HL-60/S4 (cell line): ENCODE data around the gene EPB41L3.
"Not testable (repeated sequence)": the region's sequence is repeated elsewhere in the genome, so short reads cannot be mapped to it uniquely, and the experiment has no call there.

Experiments used
- in situ Hi-C: fragments of 300-500 bp; cut with MboI; formaldehyde crosslinking; loops from 2 replicates; pipeline ENCODE4 v1.14.3; 2022; ENCODE audit warnings: low sequenced_read_pairs

Gene EPB41L3

DNA sequence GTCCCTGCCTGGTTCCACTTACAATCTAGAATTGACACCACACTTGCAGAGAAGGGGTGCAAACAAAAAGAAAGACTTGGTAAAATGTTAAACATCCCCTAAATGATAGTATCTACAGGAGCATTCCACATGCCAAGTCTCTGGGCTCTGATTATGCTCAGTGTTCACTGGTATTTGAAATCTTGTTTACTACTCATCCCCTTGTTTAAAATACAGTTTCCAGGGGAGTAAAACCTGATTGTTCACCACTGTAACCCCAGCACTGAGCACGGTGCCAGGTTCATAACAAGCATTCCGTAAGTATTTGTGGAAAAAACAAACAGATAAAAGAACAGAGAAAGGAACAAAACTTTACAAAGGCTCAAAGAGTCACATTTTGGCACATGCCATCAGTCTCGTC is 11.7 kb downstream of the EPB41L3 start:
- in situ Hi-C loops = no loop called here

DNA sequence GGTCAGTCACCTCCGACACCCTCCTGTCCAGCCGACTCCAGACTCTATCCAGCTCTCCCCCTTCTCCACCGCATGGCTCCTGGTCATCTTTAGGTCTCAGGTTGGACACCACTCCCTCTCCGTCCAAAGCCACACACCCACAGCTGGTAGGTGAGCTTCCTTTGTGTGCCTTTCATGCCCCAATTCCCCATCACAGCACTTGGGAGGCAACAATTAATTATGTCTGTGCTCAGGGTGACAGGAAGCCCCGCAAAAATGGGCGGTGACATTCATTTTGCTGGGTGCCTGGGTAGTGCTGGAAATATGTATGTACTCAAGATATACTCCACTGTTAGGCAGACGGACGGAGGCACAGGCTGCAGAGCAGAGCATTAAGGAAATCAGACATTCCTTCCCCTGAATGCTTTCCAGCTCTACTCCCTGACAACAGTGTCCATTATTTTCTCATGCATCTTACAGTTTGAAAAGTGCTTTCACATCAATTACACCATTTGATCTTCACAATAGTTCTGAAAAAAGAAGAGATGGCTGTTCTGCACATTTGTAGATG is 13.1 kb downstream of the EPB41L3 start:
- in situ Hi-C loops = no loop called here

DNA sequence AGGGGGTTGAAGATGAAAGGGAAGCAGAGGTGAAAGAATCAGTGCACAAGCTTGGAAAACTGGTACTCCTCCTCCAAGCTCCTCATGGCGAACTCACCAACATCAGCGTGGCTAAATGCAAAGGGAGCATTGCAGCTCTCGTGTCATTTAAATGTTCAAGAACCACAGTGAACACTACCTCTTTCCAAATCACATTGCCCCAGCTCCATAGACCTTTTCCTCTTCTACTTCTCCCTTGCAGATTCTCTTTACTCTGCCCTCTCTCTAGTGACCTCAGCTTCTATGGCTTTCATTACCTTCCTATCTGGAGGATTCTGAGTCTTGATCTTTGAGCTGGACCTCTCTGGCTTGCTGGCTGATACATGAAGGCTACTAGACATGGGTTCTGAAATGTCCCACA is 14.3 kb downstream of the EPB41L3 start:
- in situ Hi-C loops = no loop called here

DNA sequence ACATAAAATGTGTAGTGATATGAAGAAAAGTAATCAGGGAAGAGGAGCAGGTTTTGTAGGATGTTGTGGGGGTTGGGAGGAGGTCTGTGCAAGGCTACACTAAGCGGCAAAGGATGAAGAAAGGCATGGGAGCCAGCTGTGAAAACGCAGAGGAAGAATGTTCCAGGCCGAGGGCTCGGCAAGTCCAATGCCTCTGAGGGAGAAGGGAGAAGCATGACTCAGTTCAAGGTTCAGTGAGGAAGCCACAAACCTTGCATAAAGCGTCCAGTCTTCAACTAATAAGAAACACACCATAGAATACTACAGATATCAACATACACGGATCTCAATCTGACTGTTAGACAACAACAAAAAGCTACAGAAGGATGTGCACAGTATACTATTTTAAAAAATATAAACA is 16.2 kb downstream of the EPB41L3 start:
- in situ Hi-C loops = no loop called here

DNA sequence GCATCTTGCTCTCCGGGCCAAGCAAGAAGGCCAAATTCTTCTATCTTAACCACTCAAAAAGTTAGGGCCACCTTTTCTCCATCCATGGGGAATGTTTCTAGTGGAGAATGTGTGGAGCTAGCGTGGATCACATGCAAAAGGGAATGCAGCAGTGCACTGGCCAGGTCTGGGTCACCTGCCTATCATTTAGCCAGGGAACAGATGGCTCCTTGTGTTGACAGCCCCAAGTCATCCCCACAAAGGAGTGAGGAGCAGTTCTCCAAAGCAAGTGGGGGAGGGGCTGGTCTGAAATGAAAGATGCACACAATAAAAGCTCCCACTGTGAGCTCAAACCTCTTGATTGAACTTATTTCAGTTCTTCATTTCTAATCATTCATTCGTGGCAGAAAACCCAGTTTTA is 19.1 kb downstream of the EPB41L3 start:
- in situ Hi-C loops = no loop called here

DNA sequence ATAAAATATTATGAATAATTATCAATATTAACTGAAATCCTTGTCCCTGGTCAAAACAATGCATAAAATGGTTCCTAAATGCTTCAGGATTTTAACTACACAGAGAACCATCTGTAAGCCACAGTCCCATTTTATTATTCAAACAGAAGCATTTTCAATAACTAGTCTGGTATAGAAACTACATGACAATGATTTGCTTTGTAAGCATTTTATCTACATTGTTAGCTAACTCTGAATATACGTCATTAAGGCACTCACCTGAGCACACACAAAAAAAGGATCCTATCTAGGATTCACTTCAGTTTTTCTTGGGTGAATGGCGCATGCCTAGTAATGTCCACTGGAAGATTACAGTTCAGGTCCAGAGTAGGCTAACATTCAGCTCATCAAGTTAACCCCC is 22.8 kb downstream of the EPB41L3 start:
- in situ Hi-C loops = no loop called here

DNA sequence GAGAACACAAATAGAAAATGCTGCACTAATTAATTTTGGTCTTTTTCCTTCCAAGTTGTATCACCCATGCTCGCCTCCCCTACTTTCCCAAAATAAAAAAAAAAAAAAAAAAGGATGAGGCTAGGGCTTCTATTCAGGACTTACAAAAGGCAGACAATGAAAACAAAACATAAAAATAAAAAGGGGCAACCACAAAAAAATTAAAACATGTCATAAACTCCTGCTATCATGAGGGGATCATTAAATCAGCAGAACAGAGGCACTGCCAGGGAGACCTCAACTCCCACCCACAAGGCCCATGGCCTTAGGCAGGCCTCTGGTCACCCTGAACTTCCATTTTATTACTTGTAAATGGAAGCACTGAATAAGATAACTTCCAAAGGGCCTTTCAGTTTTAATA is 23.3 kb downstream of the EPB41L3 start:
- in situ Hi-C loops = no loop called here

DNA sequence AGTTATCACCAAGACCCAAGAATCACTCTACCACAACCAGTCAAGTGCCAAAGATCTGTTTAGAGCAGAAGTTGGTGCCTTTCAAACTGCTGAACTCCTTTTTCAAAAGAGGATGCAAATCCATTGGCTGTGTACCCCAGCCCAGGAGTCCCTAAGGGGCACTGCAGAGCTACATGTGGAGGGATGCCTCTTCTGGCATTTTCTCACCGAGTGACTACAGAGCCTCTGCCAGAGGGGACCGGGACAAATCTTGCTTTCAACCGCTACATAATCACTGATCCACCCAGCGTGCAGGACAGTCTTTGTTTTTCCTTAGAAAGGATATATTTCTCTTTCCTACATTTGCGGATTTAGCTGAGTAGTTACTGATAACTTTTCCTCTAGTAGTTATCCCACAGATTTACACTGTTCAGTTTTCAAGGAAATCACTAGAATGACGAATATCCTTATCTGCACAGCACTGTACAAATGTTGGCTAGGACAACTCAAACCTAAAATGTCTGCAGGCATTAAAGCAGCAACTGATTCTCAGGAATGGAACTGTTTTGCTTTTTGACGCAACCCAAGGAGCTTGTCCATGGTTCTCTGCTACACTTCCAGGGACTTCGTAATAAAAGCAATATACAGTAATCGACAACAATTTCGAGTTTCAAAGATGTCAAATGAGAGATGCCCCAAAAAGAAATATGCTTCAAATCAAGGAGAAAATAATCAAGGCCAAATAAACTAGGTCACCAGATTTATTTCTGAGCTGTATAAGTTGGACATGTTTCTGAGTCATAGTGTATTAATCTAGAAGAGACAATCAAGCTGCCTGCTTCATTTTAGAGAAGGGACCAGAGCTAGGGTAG is 24.1 kb downstream of the EPB41L3 start:
- in situ Hi-C loops = no loop called here

DNA sequence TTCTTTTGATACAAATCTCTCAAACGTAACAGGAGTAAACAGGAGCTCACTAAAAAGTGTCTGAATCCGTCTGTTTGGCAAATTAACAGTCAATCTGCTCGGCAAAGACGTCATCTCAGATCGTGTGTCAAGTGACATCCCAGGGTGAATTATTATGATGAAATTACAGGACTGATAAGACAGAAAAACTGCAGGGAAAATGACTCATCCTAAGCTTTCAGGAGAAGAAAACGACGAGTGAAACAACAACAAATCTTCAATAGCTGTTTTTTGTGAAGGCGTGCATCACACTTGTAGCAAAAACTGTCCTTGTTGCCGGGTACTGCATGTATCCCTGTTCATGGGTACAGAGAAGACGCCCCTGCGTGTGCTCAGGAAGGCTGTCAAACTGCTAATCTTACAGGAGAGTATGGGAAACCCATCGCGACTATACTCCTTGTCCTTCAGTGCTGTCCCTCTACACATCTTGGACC is 24.9 kb downstream of the EPB41L3 start:
- in situ Hi-C loops = no loop called here

DNA sequence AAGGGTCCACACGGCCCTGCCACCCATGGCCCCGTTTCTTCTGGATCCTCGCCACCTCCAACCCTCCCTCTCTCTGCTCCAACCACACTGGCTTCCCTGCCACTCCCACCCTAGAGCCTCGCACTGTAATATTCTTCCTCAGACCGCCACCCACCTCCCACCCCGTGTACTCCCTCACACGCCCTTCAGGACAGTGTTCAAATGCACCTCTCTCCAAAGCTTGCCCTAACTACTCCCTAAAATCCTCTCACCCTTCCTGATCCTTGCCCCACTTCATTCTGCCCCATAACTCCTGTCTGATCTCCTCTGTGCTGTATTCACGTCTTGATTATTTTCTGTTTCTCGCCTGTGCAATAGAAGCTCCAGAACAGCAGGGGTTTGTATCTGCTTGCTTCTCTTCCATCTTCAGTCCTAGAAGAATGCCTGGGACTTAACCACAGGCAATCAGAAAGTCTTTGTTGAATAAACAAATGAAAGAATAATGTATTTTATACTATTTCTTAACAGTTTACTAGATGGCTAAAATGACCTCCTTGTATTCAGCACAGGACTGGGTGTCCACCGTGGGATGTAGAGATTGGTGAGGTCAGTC is 25.5 kb downstream of the EPB41L3 start:
- in situ Hi-C loops = no loop called here

DNA sequence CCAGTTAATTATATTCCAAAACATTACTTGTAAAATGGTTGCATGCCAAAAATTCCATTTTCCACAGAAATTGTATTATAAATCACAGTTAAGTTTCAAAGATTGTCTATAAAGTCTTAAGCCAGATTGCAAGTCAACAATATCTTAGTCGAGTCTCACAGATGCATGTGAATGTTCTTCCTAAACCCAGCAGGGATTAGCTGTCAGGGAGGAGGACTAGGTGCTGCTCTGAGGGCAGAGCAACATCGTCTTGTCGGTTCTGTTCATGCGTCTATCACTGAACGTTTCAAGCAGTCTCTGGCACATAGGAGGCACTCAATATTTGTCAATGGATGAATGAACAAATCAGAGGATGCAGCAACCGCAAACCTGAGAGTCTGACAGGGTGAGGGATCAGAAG is 27.0 kb downstream of the EPB41L3 start:
- in situ Hi-C loops = no loop called here

DNA sequence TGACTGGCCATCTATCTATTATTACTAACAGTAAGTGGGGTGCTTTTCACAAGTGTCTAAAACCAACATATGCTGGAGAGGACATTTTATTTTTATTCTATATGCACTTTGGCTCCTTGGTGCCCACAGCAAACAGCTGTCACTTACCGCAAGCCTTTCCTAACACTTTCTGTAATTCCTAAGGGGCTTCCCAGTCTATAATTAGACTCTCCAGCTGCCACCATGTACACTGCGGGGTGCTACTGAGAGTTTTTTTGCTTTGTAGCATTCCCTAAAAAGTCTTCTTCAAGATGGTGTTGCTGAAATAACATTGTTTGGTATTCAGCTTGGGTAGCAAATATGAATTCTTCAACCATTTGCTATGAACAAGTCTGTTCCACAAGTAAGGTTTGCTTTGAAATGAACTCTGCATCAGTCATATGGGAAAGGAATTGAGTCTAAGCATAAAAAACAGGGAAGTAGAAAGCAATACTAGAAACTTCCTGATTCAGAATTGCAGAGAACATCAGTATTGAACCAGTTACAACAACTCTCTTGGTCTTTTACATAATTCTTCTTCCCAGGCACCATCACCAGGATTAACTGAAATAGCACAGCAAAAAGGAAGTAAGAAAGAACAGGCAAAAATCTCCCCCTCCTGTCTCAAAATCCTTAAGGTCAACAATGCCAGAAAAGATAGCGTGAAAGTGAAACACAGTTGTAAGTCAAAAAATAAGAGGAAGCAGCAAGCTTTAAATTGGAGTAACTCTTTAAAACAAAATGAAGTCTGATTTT is 28.6 kb downstream of the EPB41L3 start:
- in situ Hi-C loops = no loop called here

DNA sequence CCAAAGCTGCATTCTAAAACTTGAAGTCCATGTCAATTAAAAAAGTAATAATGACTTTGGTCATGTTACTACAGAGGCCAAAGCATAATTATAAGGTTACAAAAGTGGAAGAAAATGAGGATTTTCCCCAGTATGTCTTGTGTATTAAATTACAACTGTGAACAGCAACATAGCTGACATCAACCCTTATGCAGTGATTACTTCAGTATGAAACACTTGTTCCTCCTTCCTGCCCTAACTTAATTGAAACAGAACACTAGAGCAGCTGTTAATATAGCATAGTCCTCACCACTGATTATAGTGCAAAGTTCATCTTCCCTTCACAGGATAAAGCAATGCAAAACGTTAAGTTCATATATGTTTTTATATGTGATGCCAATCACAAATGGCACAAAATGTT is 29.9 kb downstream of the EPB41L3 start:
- in situ Hi-C loops = no loop called here

DNA sequence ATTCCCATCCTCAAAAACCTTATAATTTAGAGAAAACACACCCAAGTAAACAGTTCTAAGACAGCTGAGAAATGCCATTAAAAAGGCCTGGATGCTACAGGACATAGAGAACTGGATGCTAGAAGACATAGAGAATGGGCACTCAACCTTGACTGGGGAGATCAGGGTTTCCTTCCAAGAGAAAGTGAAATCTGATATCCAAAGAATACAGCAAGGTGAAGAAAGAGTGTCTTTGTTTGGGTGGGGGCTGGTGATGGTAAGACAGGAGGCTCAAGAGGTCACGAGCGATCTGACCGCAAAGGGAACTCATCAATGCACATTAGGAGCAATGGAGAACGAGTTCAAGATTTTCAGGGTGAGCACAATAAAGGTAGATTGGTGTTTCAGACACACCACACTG is 31.6 kb downstream of the EPB41L3 start:
- in situ Hi-C loops = no loop called here

DNA sequence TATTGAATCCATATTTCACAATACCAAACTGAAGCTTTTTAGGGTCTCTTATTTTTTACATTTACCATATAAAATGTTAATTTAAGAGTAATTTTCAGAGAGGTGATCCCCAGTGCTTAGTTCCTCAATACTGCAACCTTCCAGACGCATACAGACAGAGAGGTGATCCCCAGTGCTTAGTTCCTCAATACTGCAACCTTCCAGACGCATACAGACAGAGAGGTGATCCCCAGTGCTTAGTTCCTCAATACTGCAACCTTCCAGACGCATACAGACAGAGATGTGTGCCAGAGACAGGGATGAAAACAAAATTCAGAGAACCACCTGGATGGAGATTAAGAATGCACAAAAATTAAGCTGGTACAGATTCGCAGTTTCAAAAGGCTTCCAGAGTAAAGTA is 32.3 kb downstream of the EPB41L3 start:
- in situ Hi-C loops = not testable (repeated sequence)

DNA sequence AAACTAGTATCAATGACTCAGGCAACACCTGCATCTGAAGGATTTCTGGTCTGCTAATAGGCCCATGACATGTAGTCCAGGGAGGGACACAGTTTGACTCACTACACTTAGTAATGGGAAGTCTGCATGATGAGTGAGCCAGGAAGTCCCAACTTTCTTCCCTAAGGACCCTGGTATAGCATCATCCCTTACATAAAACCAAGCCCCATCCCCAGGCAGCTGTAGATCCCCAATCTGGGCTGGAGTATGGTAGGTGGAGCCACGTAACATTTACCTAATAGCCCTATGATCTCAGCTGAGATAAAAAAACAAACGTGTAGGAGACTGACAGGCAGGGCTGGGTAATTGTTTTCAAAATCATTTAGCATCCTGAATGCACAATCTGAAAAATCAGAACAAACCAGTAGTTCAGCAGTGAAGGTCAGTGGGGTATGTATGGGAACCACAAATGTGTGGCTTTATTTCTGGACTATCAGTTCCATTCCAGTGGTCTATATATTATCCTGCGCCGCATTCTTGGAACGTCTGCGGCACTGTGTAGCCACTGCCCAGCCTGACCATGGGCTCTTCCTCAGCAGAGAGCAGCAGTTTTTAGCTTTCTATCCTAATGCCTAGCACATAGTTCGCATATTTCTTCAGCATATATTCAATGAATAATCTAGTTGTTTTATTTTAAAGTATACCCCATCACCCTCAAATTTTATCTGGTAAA is 33.5 kb downstream of the EPB41L3 start:
- in situ Hi-C loops = no loop called here

DNA sequence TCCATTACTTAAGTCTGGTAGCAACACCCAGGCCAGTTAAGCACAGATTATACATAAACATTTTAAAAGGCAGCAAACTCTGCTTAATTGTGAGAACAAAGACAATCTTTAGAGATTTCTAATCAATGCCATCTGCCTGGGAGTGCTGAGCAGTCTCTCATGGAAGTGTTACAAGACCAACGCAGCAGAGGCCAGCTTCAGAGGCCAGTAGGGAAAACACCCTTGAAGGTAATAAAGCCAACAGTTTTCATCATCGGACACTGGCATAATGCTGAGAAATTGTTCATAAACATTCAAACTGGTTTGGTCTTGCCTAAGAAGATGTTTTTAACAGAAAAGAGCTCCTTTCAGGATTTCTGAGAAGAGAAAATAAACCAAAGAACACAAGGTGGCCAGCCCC is 35.0 kb downstream of the EPB41L3 start:
- in situ Hi-C loops = no loop called here

DNA sequence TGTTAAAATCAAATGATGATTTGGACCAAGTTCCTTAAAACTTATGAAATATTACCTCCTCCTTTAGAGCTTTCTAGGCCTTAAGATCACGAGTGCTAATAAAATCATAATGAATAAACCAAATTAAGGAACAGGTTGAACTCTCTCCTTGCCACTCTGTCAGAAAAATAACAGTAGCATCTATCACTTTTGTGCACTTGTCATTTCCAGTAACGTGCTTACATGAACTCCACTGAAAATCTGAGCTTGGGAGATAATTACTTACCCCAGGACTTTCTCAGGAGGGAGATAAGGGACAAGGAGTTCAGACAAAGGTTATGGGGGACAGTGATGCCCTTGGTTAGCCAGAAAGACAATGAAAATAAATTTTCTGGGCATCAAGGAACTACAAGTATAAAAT is 36.0 kb downstream of the EPB41L3 start:
- in situ Hi-C loops = no loop called here

DNA sequence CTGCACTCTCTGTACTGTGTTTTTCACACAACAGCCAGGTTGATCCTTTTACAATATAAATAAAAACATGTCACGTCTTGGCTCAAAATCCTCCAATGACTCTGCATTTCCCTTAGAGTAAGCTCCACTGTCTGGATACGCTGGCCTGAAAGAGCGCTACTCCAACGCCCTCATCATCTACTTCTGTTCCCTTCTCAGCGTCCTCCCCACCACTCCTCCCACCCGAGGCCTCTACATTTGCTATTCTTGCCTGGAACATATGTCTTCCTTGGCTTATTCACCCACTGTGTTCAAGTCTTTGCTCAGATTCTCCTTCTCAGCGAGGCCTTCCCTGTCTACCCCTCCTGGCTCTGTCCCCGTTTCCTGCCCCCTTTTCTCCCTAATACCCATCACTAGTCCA is 37.6 kb downstream of the EPB41L3 start:
- in situ Hi-C loops = no loop called here

DNA sequence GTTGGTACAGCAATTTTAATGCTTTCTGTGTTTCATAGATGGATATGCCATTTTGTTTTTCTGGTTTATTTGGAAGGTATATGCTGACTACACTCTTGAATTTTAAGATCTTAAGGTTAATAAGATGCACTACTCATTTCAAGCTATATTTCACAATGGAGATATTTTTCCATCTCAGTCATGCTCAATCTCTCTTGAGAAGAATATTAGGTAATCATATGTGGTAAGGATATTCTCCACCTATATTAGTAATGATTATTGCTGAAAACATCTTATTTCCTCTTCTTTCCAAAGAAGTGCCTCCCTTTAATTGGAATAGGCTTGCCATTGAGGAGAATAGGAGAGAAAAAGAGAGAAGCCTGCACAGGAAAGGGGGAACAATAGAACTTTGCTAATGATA is 40.1 kb downstream of the EPB41L3 start:
- in situ Hi-C loops = no loop called here
